ENCODE data around the gene SLC25A41. TPM values are rescaled to one million over a fixed set of nuclear protein-coding genes. Genes with fewer than 3 reads are reported as not detected.
A peak's percentile ranks its signal among the peaks of the same experiment; 100 is the strongest.

The SLC25A41 gene
- total and polyA plus RNA-seq, 2 experiments from 2014 or later, result 0.27 to 0.50 TPM

DNA sequence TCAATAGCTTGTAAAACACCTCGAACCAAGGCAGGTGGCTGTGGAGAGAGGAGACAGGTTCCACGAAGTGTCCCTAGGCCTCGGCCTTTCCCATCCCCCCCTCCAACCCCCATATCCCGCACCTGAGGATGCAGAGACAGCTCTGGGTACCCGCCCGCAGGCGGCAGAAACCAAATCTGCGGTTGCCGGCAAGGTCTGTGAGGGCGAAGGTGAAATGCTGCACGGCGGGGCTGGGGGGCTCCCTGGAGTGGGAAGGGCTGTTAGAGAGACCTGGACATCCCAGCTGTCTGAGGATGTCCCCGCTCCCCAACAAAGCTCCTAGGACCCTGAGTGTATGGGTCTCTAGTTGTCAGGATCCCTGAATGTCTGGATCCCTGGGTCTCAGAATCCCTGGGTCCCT, 45.3 kb upstream of the SLC25A41 start:
- Histone ChIP-seq H3K36me3 (replicated peaks; ENCODE audit: insufficient read depth, low read depth) (no peaks in the 10 kb centered on the region), H2AFZ (no peak overlapping the region), H3K4me1 (ENCODE audit: insufficient read depth) (peaks cover 7% of the 10 kb centered on the region), H3K27ac (no peak overlapping the region), H4K20me1 (ENCODE audit: insufficient read depth, poor library complexity, severe bottlenecking) (no peaks in the 10 kb centered on the region), H3K79me2 (no peaks in the 10 kb centered on the region), H3K9me2 (replicated peaks; ENCODE audit: insufficient read depth) (no peaks in the 10 kb centered on the region), H3K4me2 (no peak overlapping the region), H3K4me3 (no peak overlapping the region), H3K9me3 (ENCODE audit: low read depth) (no peaks in the 10 kb centered on the region), H3K27me3 (no peaks in the 10 kb centered on the region)
- 93% methylated on average over 10 of the region's 13 CpGs for WGBS (ENCODE audit: low lambda C conversion rate, missing lambda C conversion rate)
- TF ChIP-seq EZH2phosphoT487 (IDR thresholded peaks at IDR 0.05; ENCODE audit: low read depth, severe bottlenecking, unreplicated experiment) (no peak), EZH2 (IDR thresholded peaks at IDR 0.05; ENCODE audit: borderline replicate concordance) (no peak)
- TF ChIP-seq, protein P1, sequence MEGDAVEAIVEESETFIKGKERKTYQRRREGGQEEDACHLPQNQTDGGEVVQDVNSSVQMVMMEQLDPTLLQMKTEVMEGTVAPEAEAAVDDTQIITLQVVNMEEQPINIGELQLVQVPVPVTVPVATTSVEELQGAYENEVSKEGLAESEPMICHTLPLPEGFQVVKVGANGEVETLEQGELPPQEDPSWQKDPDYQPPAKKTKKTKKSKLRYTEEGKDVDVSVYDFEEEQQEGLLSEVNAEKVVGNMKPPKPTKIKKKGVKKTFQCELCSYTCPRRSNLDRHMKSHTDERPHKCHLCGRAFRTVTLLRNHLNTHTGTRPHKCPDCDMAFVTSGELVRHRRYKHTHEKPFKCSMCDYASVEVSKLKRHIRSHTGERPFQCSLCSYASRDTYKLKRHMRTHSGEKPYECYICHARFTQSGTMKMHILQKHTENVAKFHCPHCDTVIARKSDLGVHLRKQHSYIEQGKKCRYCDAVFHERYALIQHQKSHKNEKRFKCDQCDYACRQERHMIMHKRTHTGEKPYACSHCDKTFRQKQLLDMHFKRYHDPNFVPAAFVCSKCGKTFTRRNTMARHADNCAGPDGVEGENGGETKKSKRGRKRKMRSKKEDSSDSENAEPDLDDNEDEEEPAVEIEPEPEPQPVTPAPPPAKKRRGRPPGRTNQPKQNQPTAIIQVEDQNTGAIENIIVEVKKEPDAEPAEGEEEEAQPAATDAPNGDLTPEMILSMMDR (IDR thresholded peaks at IDR 0.05; ENCODE audit: poor library complexity), result no peak
- no peak for DNase-seq (ENCODE audit: low spot score)

GRCh38 chr19:6476896-6477431, 43.4 kb upstream of the SLC25A41 start:
- no peak for DNase-seq (ENCODE audit: low spot score)
- no peaks in the 10 kb centered on the region for H3K27me3 ChIP-seq
- H3K9me3 ChIP-seq (ENCODE audit: low read depth), result no peaks in the 10 kb centered on the region
- TF ChIP-seq, protein P1 (IDR thresholded peaks at IDR 0.05; ENCODE audit: poor library complexity), result no peak
- TF ChIP-seq EZH2 (IDR thresholded peaks at IDR 0.05; ENCODE audit: borderline replicate concordance), result no peak
- no peak for TF ChIP-seq EZH2phosphoT487 (IDR thresholded peaks at IDR 0.05; ENCODE audit: low read depth, severe bottlenecking, unreplicated experiment)
- H2AFZ ChIP-seq, result no peak overlapping the region
- no peak overlapping the region for H3K4me3 ChIP-seq
- no peaks in the 10 kb centered on the region for H4K20me1 ChIP-seq (ENCODE audit: insufficient read depth, poor library complexity, severe bottlenecking)
- no peaks in the 10 kb centered on the region for H3K79me2 ChIP-seq
- no peaks in the 10 kb centered on the region for H3K36me3 ChIP-seq (replicated peaks; ENCODE audit: insufficient read depth, low read depth)
- H3K4me2 ChIP-seq, result peak overlapping the region; percentile 80
- no peak overlapping the region for H3K27ac ChIP-seq
- whole genome bisulfite sequencing (ENCODE audit: low lambda C conversion rate, missing lambda C conversion rate), result 28% methylated on average over 29 of the region's 29 CpGs
- H3K9me2 ChIP-seq (replicated peaks; ENCODE audit: insufficient read depth), result no peaks in the 10 kb centered on the region
- H3K4me1 ChIP-seq (ENCODE audit: insufficient read depth), result peaks cover 7% of the 10 kb centered on the region

- Histone ChIP-seq H3K9me3 (ENCODE audit: low read depth) (no peaks in the 10 kb centered on the region), H3K9me2 (replicated peaks; ENCODE audit: insufficient read depth) (no peaks in the 10 kb centered on the region), H3K4me3 (no peak overlapping the region), H3K27ac (no peak overlapping the region), H3K4me1 (ENCODE audit: insufficient read depth) (peaks cover 7% of the 10 kb centered on the region), H3K4me2 (peak overlapping the region; percentile 80), H4K20me1 (ENCODE audit: insufficient read depth, poor library complexity, severe bottlenecking) (no peaks in the 10 kb centered on the region), H3K27me3 (no peaks in the 10 kb centered on the region), H3K36me3 (replicated peaks; ENCODE audit: insufficient read depth, low read depth) (no peaks in the 10 kb centered on the region), H3K79me2 (no peaks in the 10 kb centered on the region), H2AFZ (peak overlapping the region; percentile 52)
- TF ChIP-seq EZH2phosphoT487 (IDR thresholded peaks at IDR 0.05; ENCODE audit: low read depth, severe bottlenecking, unreplicated experiment), result no peak
- no peak for TF ChIP-seq EZH2 (IDR thresholded peaks at IDR 0.05; ENCODE audit: borderline replicate concordance)
- TF ChIP-seq, protein P1 (IDR thresholded peaks at IDR 0.05; ENCODE audit: poor library complexity), result no peak
- 3% methylated on average over 21 of the region's 33 CpGs for WGBS (ENCODE audit: low lambda C conversion rate, missing lambda C conversion rate)
- DNase-seq (ENCODE audit: low spot score), result peak; percentile 96
Measured at GRCh38 chr19:6476155-6476895, 42.8 kb upstream of the SLC25A41 start.
